Measurements from ENCODE around the gene SPTB.

DNA sequence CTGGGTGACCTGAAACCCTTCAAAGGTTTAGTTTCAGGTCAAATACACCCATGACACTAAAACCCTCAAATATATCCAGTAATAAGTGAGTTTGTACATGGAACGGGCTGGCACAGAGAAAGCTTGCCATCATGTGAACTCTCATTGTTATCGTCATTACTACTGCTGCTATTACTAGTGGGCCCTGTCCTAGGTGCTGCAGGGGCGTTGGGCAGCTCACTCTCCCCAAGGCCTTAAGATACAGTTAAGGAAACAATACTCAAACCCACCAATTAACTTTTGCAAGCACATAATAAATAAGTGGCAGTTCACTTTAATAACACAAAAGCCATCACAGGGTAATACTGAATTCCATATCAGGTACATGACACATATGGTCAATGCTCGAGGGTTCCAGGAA lies 71.3 kb downstream of the SPTB start:
- TF ChIP-seq, protein P1, sequence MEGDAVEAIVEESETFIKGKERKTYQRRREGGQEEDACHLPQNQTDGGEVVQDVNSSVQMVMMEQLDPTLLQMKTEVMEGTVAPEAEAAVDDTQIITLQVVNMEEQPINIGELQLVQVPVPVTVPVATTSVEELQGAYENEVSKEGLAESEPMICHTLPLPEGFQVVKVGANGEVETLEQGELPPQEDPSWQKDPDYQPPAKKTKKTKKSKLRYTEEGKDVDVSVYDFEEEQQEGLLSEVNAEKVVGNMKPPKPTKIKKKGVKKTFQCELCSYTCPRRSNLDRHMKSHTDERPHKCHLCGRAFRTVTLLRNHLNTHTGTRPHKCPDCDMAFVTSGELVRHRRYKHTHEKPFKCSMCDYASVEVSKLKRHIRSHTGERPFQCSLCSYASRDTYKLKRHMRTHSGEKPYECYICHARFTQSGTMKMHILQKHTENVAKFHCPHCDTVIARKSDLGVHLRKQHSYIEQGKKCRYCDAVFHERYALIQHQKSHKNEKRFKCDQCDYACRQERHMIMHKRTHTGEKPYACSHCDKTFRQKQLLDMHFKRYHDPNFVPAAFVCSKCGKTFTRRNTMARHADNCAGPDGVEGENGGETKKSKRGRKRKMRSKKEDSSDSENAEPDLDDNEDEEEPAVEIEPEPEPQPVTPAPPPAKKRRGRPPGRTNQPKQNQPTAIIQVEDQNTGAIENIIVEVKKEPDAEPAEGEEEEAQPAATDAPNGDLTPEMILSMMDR (IDR thresholded peaks at IDR 0.05) = no peak
- TF ChIP-seq POLR2A (IDR thresholded peaks at IDR 0.05) (no peak), EP300 (IDR thresholded peaks at IDR 0.05) (no peak)
